NCI-H2029 treated with DMSO at 0.1 percent for 48 hours (cell line): Measurements from ENCODE around the gene ICAM2.

Source experiments
- DNase-seq: peaks from one replicate; lab custom pipeline; 2025; lab: John Stamatoyannopoulos, UW

Gene ICAM2

DNA sequence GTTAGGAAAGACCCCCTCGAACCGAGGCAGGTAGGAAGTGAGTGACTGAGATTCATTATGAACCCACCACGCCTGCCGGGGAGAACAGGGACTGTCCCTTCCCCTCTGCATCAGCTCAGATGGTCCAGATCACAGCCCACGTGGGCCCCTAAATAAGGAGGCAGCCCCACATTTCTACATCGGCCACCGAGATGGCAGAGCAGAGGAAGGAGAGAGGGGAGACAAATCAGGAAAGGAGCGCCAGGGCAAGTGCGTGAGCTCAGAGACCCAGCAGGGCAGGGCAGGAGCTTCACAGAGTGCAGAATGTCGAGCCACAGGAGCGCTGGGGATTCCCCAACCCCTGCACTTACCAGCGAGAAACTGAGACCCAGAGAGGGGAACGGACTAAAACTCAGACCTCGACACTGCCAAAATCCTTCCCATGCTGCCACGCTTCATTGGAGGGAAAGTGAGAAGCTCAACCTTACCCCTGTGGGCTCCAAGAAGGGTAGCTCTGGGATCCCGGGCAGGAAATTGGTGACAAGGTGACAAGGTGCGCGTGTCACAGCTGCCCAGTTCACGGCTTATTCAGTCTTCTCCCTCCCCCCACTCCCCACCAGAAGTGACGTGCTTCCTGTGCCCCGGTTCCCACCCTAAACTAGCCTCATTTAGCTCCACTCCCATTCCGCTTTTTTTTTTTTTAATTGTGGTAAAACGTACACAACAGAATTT lies at the start of gene ICAM2:
Gene ICAM2 (minus strand): TSS at position 578 of the 711 bp plus-strand sequence. CDS start 13,942 bp downstream, outside the sequence.
- no peak for DNase-seq

DNA sequence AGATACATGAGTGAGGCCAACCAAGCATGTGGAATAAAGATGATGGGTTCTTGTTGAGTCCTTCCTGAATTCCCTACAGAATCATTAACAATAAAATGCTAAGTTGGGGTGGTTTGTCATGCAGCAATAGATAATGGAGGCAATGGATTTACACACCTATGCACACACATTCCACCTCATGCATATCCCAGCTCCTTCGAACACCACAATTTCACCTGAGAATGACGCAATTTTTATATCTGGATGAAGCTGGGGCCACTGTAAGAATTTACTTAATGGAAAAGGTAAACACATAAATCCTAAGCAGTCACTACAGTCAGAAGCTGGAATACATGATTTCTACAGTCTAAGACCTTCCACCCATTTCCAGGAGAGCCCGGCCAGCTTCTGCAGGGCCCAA lies 49.8 kb upstream of the ICAM2 start:
- no peak for DNase-seq

- DNase-seq = no peak
These were observed 48.7 kb upstream of the ICAM2 start for GRCh38 chr17:64069143-64069542.

DNA sequence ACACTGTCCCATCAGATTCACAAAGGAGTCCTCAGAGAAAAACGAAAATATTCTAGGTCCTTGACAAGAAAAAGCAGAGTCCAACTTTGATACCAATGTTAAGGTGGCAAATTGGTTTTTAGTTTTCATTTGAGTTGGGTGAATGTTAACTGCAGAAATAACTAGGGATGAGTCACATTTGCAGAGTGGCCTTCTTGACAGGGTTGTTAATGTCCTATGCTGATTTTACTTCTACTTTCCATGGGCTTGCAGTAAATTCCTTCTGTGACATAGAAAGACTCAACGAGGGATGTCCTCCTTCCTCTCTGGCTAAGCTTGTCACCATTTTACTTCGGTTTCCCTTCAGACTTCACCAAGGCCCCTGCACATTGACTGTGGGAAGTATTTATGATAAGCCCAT lies 47.2 kb upstream of the ICAM2 start:
- DNase-seq = no peak

- no peak for DNase-seq
These were observed 46.3 kb upstream of the ICAM2 start for GRCh38 chr17:64066716-64067115.

DNA sequence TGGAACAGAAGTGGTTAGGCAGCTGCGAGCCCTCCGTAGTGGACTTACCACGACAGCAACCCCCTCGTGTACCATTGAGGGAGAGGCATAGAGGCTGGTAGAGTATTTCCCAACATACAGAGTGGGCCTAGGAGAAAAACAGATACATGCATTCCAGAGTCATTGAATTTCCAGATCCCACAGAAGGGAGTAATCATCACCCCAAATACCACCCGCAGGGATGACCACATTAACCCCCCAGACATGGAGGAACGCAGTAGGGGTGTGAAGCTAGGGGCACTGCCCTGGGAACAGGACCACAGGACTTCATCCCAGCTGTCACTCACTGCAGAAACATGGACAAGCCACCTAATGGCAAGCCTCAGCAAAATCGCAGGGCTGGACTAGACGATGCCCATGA lies 44.7 kb upstream of the ICAM2 start:
- no peak for DNase-seq

DNA sequence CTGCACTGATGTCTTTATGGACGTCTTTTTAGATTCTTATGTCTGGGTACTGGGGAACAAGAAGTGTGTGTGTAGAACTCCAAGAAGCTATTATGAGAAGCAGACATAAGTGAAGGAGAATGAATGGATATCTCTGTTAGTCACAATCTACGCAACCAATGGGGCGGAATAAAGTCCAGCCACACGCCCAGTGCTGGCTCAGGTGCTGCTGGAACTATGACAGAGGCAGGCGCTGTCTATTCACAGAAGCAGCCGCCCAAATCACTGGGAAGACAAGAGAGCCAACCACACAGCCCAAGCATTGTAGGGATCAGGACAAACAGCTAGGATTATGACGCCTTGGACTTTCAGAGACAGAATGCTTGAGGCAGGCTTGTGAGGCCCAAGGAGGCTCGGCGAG lies 43.9 kb upstream of the ICAM2 start:
- DNase-seq = no peak

- DNase-seq = no peak
These were observed 43.4 kb upstream of the ICAM2 start for GRCh38 chr17:64063766-64064224.

- DNase-seq = no peak
These were observed 42.7 kb upstream of the ICAM2 start for GRCh38 chr17:64063088-64063487.

GRCh38 chr17:64061178-64061898 lies 40.9 kb upstream of the ICAM2 start:
- DNase-seq = no peak

- no peak for DNase-seq
These were observed 39.9 kb upstream of the ICAM2 start for GRCh38 chr17:64060331-64060730.

GRCh38 chr17:64059756-64060155 lies 39.3 kb upstream of the ICAM2 start:
- no peak for DNase-seq

DNA sequence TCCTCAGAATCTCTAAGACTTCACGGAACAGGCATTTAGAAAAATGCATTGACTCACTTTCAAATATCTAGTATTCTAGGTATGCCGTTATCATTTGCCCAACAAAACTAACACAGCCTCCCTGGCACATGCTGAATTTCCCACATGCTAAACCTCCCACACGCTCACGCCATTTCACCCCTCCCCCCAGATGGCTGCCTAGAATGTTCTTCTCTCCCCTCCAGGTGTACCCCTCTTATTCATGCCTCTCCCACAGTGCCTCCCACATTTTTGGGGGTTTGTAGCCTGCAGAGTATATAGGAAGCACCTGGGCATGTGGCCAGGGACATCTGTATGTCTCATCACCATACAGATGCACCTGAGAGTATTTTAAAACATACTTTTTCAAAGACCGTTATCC lies 38.2 kb upstream of the ICAM2 start:
- no peak for DNase-seq

DNA sequence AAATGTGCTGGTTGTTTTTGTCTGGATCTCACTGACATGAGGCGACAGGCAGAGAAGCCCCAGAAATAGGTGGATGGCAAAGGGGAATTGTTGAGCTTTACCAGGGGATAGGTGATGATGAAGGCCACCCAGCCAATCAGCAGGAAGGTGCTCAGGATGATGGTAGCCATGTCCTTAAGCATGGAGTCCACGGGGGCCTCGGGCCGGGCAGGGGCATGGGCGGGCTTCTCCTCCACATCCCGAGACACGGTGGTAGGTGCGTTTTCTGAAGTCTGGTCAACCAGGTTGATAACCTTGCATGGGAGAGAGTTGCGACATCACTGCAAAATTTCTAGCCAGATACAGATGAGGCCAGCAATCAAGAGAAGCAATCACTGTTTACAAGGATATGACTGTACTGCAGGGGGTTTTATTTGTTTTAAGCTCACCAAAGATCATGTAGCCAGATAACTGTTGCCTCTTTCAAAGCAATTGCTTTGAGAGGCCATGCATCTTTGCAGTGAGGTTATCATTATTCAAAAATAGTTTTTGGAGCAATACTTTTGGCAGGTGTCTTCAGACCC lies 37.3 kb upstream of the ICAM2 start:
- DNase-seq = no peak

- DNase-seq = no peak
These were observed 36.0 kb upstream of the ICAM2 start for GRCh38 chr17:64056269-64057005.

DNA sequence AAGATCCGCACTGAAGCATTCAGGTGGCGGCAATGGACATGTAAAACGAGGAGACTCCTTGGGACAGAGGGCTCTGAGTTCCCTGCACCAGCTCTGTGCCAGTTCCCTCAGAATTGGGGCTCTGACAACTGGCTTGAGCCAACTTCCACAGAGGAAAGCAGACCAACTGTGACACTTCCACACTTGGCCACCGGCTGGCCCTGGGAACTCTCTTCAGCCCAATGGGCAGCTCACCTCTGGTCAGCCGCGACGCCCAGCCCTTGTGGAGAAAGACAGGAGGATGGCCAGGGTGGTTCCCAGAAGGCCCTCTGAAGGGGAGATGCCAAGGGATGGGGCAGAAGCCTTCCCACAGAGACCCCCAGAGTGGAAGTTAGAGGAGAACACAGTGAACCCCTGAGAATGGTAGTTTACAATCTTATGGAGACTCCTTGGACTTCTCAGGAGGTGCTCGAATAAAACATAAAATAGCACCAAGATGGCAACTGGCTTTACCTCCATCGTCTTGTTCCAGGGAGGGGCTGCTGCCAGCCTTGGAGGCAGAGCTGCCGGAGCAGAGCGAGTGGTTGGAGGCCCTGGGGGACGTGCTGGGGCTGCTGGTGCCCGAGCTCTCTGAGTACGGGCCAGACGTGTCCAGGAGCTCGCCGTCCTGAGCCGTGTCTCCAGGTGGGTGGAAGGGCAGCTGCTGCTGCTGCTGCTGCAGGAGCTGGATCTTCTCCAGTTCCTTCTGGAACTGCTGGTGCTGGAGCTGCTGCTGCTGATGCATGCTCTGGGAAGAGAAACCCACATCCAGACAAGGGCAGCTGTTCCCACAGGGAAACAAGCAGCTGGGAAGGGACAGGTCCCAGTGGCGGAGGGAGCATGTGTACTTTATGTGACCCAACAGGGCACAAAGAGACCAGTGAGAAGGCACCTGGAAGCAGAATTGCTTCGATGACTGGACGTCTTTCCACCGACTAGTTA lies 35.0 kb upstream of the ICAM2 start:
- no peak for DNase-seq

DNA sequence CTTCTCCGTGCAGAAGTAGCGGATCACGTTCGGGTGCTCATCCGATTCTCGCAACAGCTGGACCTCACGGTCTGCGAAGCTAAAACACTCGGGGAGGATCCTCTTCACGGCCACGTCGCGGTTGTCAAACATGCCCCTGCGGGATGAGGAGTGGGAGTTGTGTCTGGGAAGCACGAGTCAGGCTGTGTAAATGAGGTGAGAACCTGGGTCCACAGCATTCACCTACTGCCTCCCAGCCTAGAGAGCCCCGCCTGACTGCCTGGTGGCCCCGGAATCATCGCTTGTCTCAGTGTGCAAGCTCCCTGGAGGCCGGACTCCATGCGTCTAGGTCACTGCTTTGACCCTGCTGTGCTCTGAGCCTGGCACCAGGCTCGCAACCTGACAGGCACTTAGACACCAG lies 33.9 kb upstream of the ICAM2 start:
- no peak for DNase-seq

DNA sequence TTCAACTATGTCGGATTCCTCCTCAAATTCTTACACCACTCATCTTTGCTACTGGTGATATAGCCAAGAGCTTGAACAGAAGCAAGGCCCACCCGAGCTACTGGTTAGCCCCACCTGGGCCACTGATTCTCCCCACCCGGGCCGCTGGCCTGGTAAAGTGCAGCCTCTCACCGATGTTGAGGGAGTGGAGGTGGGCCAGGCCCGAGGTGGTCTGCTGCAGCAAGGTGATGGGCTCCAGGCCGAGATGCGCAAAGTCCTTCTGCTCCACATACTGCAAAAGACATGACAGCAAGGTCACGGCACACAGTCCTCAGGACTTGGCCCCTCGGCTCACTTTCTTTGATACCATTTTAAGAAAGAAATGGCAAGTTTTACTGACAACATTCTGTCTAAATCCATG lies 32.7 kb upstream of the ICAM2 start:
- no peak for DNase-seq

DNA sequence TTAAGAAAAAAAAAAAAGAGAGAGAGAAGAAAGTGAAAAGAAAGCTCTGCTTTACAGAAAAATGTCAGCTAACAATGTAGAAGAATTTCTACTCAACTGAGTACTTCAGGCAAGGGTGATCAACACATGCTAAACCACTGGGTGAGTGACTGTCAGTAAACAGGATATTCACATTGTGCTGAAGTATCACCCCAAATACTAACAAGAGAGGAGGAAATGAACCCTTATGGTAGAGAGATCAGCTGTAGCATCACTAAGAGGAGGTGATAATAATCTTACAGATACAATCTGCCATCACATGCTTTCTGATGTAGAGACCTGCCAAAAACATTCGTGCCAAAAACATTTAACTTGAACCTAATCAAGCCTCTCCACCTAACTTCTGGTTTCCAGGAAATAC lies 30.7 kb upstream of the ICAM2 start:
- no peak for DNase-seq

DNA sequence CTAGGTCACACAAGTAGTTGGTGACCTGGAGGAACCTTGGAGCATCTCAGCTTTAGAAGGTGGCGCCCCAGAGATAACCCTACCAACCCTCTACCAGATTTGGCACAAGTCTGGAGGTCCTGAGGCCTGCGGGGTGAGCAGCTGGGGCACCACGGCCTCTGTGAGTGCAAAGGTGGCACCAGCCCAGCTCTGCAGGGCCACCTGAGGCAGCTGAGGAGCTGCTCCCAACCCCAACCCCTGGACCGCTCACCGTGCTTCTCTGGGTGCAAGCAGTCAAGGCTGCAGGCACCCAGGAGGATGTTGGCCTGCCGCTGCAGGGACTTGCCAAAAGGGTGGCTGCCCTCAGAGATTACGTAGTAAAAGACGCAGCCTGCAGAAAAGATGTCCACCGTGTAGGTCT lies 28.4 kb upstream of the ICAM2 start:
- DNase-seq = no peak

DNA sequence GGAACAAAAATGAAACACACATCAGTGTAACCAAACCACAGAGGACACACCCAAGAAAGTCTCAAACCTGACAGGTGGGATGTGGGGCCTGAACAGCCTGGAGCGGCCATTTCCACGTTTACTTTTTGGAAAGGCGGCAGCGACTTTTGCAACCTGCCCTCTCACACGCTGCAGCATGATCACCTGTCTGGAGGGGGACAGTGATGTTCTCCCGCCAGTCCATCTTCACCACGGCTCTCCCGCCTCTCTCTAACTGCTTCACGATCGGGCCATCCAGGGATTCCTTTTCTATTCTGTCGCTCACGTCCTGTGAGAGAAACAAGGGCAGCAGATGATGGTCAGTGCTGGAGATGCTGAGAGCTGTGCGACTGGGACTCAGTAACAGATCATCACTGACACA lies 24.7 kb upstream of the ICAM2 start:
- no peak for DNase-seq
